Mucosa of stomach (tissue), 1 donor: ENCODE results near the gene CYTH3.
"Not testable (repeated sequence)": the region's sequence is repeated elsewhere in the genome, so short reads cannot be mapped to it uniquely, and the experiment has no call there.

Experiments used
- H3K27me3 ChIP-seq: one replicate; pipeline ENCODE4 v1.7.0; 2013; ENCODE audit warnings: mild to moderate bottlenecking, low read length; ENCODE audit not compliant: control insufficient read depth, insufficient read depth
- H3K36me3 ChIP-seq: one replicate; pipeline ENCODE4 v1.7.0; 2013; ENCODE audit warnings: low read length; ENCODE audit not compliant: control insufficient read depth, insufficient read depth
- H3K4me1 ChIP-seq: one replicate; pipeline ENCODE4 v1.7.0; 2013; ENCODE audit warnings: mild to moderate bottlenecking, low read length; ENCODE audit not compliant: control insufficient read depth, insufficient read depth
- H3K4me3 ChIP-seq: one replicate; pipeline ENCODE4 v1.7.0; 2013; ENCODE audit warnings: low read length
- H3K9ac ChIP-seq: one replicate; pipeline ENCODE4 v1.7.0; 2013; ENCODE audit warnings: mild to moderate bottlenecking, low read length, moderate library complexity
- H3K9me3 ChIP-seq: one replicate; pipeline ENCODE4 v1.7.0; 2013; ENCODE audit warnings: mild to moderate bottlenecking, low read length, moderate library complexity; ENCODE audit not compliant: control insufficient read depth
- donor health status: Pancreatic carcinoma.

The CYTH3 gene

DNA sequence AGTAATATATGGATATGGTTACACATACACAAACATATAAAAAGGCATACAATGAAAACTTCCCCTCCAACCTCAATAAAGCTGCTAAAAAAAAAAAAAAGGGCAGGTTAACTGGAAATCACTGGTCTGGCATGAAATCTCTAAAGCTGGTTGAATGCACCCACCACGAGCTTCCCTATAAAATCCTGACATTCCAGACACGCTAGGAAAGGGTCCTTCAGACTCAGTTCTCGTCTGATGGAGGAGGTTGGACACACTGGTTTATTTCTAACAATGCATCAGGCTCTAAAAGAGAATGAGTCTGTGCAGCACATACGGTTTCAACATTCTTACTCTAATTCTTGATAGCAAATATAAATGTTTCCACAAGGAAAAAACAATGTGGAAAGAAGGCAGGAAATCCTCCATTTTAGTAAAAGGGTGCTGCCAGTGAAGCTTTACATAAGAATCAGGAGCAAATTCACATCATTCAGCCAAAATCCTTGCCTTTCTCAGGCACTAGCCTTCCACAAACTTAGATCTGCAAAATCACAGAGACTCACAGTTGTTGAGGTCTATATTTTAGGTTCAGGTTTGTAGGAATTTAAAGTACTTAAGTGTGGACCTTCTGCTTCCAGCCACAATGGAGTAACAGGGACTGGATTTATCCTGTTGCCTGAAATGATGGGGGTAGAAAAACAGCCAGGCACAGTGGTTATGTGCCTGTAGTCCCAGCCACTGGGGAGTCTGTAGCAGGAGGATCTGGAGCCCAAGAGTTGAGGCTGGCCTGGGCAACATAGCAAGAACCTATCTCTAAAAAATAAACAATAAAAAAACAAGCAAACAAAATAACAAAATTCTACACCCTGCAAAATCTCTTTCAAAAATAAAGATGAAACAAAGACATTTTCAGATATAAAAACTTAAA lies 73.5 kb downstream of the CYTH3 start:
- no peaks in the 10 kb centered on the region for H3K36me3 ChIP-seq
- H3K9ac ChIP-seq: no peak overlapping the region
- H3K4me1 ChIP-seq: no peaks in the 10 kb centered on the region
- no peaks in the 10 kb centered on the region for H3K9me3 ChIP-seq
- no peaks in the 10 kb centered on the region for H3K27me3 ChIP-seq
- H3K4me3 ChIP-seq: no peak overlapping the region

DNA sequence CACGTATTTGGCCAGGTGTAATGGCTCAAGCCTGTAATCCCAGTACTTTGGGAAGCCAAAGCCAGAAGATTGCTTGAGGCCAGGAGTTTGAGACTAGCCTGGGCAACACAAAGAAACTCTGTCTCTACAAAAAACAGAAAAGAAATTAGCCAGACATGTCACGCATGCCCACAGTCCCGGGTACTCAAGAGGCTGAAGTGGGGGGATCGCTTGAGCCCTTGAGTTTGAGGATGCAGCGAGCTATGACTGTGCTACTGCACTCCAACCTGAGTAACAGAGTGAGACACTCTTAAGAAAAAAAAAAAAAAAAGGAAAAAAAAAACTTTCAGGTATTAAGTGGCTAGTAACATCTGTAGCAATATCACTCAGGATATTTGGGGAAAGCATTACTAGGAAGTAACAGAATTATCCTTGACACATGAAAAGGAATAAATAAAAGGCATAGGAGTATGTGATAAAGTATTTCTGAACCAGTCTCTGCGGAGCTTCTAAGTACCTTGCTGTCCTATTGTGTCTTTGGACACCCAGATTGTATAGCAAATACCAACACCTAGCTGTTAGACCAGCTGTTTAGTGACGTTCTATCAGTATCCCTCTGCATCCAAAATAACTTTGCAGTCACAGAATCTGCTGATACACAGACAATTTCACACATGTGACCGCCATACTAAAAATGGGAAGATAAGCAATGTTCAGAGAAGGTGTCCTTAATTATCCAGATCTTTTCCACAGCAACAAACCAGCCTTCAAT lies 74.4 kb downstream of the CYTH3 start:
- H3K36me3 ChIP-seq: no peaks in the 10 kb centered on the region
- H3K4me3 ChIP-seq: no peak overlapping the region
- H3K4me1 ChIP-seq: no peaks in the 10 kb centered on the region
- no peaks in the 10 kb centered on the region for H3K9me3 ChIP-seq
- H3K9ac ChIP-seq: no peak overlapping the region
- no peaks in the 10 kb centered on the region for H3K27me3 ChIP-seq

- no peak overlapping the region for H3K9ac ChIP-seq
- no peaks in the 10 kb centered on the region for H3K27me3 ChIP-seq
- no peaks in the 10 kb centered on the region for H3K9me3 ChIP-seq
- peaks cover 4% of the 10 kb centered on the region for H3K36me3 ChIP-seq
- H3K4me3 ChIP-seq: no peak overlapping the region
- H3K4me1 ChIP-seq: no peaks in the 10 kb centered on the region
These were observed 78.7 kb downstream of the CYTH3 start for GRCh38 chr7:6193709-6194108.

- not testable (repeated sequence) for H3K27me3 ChIP-seq, H3K36me3 ChIP-seq, H3K9ac ChIP-seq, H3K4me3 ChIP-seq, H3K4me1 ChIP-seq, H3K9me3 ChIP-seq
These were observed 81.9 kb downstream of the CYTH3 start for GRCh38 chr7:6190563-6190962.

DNA sequence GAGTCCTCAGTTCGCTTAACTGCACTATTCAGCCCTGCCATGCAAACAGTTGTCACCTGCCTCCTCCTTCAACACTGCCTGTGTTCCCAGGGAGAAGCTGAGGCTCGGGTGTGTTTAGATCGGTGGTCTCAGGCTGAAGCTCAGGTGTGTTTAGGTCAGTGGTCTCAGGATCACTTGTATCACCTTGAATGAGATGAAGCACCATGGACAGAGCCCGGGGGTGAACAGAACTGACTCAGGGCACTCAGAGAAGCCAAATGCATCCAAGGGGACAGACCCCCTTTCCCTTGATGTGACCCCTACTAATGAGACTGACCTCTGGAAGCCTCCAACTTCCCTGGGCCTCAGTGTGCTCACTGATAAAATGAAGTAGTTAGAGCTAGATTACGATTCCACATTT lies 84.0 kb downstream of the CYTH3 start:
- Histone ChIP-seq H3K27me3 (no peaks in the 10 kb centered on the region), H3K9me3 (no peaks in the 10 kb centered on the region), H3K9ac (no peak overlapping the region), H3K36me3 (peaks cover 8% of the 10 kb centered on the region), H3K4me1 (no peaks in the 10 kb centered on the region), H3K4me3 (no peak overlapping the region)

- Histone ChIP-seq H3K4me3 (no peak overlapping the region), H3K9me3 (no peaks in the 10 kb centered on the region), H3K4me1 (no peaks in the 10 kb centered on the region), H3K9ac (no peak overlapping the region), H3K36me3 (peaks cover 8% of the 10 kb centered on the region), H3K27me3 (no peaks in the 10 kb centered on the region)
These were observed 85.8 kb downstream of the CYTH3 start for GRCh38 chr7:6186577-6186976.

GRCh38 chr7:6182993-6183392 lies 89.4 kb downstream of the CYTH3 start:
- H3K9me3 ChIP-seq: no peaks in the 10 kb centered on the region
- H3K36me3 ChIP-seq: no peaks in the 10 kb centered on the region
- no peak overlapping the region for H3K9ac ChIP-seq
- H3K27me3 ChIP-seq: no peaks in the 10 kb centered on the region
- no peak overlapping the region for H3K4me3 ChIP-seq
- peaks cover 9% of the 10 kb centered on the region for H3K4me1 ChIP-seq

DNA sequence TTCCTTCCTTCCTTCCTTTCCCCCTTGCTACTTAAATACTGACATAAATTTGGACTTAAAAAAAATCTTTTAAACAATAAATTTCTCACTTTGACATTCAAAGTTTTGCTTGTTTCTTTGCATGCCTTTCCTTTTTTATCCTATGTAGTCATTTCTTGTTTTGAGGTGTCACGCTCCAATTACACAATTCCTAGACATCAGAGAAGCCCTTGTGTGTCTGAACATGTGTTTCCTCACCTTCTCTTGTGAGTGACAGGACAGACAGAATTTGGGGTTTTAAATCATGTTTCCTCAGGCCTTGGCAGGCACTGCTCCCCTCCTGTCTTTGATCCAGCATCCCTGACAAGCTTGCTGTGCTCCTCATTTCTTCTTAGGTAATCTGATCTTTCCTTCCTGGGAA lies 91.3 kb downstream of the CYTH3 start:
- H3K4me3 ChIP-seq: no peak overlapping the region
- H3K36me3 ChIP-seq: no peaks in the 10 kb centered on the region
- peaks cover 9% of the 10 kb centered on the region for H3K4me1 ChIP-seq
- H3K27me3 ChIP-seq: no peaks in the 10 kb centered on the region
- H3K9me3 ChIP-seq: no peaks in the 10 kb centered on the region
- H3K9ac ChIP-seq: no peak overlapping the region

- Histone ChIP-seq H3K9ac (no peak overlapping the region), H3K9me3 (no peaks in the 10 kb centered on the region), H3K36me3 (no peaks in the 10 kb centered on the region), H3K4me1 (peaks cover 9% of the 10 kb centered on the region), H3K4me3 (no peak overlapping the region), H3K27me3 (no peaks in the 10 kb centered on the region)
These were observed 92.1 kb downstream of the CYTH3 start for GRCh38 chr7:6180344-6180725.

GRCh38 chr7:6179620-6180343 lies 92.6 kb downstream of the CYTH3 start:
- Histone ChIP-seq H3K4me1 (peaks cover 9% of the 10 kb centered on the region), H3K27me3 (no peaks in the 10 kb centered on the region), H3K9me3 (no peaks in the 10 kb centered on the region), H3K36me3 (no peaks in the 10 kb centered on the region), H3K9ac (no peak overlapping the region), H3K4me3 (no peak overlapping the region)

- no peaks in the 10 kb centered on the region for H3K9me3 ChIP-seq
- H3K9ac ChIP-seq: no peak overlapping the region
- H3K4me3 ChIP-seq: no peak overlapping the region
- peaks cover 9% of the 10 kb centered on the region for H3K4me1 ChIP-seq
- H3K27me3 ChIP-seq: no peaks in the 10 kb centered on the region
- no peaks in the 10 kb centered on the region for H3K36me3 ChIP-seq
These were observed 94.0 kb downstream of the CYTH3 start for GRCh38 chr7:6178298-6179029.
